Activated effector memory CD4-positive, alpha-beta T cell treated with anti-CD3 and anti-CD28 coated beads, Interleukin-2, amount 50 U/mL, for 16 hours (primary cell): ENCODE measurements around the gene ISCU.
"Not testable (repeated sequence)": the region's sequence is repeated elsewhere in the genome, so short reads cannot be mapped to it uniquely, and the experiment has no call there.

ENCODE experiments used
- DNase-seq: peaks from one replicate; pipeline ENCODE4 v3.0.0-alpha.2; 2020

The ISCU gene

DNA sequence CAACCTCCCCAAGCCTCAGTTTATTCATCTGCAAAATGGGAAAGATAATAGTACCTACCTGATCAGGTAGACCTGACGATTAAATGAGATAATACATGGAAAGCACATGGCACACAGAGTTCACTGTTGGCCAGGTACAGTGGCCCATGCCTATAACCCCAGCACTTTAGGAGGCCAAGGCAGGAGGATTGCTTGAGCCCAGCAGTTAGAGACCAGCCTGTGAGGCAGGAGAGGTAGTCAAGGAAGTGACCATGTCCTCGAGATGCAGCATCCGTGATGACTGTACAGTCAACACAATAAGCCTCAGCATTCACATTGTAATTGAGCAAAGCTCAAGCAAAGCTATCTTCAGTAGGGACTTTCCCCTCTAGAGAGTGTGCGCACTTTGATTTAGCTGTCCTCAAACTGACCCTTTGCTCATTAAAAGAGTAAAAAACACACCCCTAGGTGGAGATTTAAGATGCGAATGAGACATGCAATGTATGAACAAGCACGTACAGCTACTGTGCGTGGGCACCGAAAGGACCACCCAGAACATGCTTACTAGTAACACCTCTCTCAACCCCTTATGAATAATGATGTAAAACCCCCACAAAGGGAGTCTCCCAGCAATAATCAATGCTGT is 9.9 kb downstream of the ISCU start:
- DNase-seq = no peak

DNA sequence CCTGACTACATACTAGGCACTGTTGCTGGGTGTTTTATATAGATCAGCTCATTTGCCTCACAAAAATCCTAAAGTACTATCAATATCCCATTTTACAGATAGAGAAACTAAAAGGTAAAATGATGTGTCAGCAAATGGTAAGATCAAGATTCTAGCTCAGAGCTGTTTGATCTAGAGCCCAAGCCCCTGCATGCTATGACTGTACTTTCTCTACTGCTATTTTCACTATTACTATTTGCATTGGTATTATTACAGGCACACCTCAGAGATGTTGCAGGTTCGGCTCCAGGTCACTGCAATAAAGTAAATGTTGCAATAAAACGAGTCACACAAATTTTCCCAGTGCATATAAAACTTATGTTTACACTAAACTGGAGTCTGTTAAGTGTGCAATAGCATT is 10.9 kb downstream of the ISCU start:
- no peak for DNase-seq

DNA sequence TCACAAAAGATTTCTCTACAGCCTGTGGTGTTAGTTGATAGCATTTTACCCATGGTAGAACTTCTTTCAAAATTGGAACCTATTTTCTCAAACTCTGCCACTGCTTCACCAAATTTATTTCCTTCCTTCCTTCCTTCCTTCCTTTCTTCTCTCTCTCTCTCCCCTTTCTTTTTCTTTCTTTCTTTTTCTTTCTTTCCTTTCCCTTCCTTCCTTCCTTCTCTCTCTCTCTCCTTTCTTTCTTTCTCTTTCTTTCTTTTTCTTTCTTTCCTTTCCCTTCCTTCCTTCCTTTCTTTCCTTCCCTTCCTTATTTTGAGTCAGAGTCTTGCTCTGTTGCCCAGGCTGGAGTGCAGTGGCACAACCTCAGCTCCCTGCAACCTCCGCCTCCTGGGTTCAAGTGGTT is 11.9 kb downstream of the ISCU start:
- not testable (repeated sequence) for DNase-seq

DNA sequence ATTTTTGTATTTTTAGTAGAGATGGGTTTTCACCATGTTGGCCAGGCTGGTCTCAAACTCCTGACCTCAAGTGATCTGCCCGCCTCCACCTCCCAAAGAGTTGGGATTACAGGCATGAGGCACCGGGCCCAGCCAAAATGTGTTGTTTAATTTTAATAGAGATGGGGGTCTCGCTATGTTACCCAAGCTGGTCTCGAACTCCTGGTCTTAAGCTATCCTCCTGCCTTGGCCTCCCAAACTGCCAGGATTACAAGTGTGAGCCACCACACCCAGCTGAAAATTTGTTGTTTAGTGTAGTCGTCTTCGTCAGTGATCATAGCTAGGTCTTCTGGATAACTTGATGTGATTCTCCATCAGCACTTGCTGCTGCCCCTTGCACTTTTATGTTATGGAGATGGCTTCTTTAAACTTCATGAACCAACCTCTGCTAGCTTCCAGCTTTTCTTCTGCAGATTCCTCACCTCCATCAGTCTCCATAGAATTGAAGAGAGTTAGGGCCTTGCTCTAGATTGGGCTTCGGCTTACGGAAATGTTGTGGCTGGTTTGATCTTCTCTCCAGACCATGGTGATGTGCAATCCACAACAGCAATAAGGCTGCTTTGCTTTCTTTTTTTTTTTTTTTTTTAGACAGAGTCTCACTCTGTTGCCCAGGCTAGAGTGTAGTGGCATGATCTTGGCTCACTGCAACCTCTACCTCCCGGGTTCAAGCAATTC is 13.0 kb downstream of the ISCU start:
- DNase-seq = no peak

DNA sequence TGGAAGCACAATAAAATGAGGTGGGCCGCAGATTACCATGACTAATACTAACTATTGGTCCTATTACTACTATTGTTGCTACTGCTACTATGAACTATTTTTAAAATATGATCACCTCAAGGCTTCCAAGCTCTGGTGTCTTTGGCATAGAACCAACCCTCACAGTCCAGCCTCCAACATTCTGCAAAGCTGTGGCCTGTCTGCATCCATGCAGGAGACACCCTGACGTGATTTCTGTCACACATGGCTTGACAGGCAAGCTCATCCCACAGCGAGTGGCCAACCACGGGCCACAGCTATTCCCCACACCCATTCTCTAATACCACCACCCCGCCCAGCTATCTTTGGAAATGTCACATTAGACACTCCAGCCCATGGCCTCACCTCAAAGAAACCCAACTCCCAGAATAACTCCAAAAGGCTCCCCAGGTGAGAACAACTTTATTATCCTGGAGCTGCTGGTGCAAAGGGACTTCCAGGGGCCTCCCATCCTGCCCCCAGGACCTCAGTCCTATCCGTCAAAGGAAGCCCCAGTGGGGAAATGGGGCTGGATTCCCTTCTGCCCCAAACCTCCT is 14.4 kb downstream of the ISCU start:
- DNase-seq = no peak

DNA sequence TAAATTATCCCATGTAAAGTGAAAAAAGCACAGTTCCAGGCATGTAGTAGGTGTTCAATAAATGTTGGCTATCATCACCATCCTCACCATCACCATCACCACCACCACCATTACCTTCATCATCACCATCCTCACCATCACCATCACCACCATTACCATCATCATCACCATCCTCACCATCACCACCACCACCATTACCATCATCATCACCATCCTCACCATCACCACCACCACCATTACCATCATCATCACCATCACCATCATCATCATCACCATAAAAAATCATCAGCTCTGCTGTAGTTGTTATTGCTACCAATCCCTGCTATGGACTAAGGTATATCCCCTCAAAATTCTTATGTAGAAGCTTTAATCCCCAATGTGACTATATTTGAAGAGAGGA is 15.1 kb downstream of the ISCU start:
- no peak for DNase-seq

DNA sequence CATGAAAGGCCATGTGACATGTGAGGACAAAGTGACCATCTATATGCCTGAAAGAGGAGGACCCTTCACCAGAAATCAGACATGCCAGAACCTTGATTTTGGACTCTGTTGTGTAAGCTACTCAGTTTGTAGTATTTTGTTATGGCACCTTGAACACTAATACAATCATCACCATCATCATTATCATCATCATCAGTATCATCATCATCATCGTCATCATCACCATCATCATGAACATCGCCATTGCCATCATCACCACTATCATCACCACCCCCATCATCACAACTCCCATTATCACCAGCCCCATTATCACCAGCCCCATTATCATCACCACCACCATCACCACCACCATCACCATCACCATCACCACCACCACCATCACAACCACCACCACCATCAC is 15.9 kb downstream of the ISCU start:
- no peak for DNase-seq

DNA sequence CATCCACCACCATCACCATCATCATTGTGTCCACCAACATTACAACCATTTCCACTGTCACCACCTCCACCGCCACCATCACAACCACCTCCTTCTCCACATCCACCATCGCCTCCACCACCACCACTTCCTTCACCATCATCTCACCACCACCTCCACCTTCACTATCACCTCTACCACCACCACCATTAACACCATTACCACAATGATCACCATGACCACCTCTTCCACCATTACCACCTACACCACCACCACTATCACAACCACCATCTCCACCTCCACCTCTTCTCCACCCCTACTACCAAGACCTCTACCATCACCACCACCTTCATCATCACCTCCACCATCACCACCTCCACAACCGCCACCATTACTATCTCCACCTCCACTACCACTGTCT is 16.4 kb downstream of the ISCU start:
- no peak for DNase-seq

DNA sequence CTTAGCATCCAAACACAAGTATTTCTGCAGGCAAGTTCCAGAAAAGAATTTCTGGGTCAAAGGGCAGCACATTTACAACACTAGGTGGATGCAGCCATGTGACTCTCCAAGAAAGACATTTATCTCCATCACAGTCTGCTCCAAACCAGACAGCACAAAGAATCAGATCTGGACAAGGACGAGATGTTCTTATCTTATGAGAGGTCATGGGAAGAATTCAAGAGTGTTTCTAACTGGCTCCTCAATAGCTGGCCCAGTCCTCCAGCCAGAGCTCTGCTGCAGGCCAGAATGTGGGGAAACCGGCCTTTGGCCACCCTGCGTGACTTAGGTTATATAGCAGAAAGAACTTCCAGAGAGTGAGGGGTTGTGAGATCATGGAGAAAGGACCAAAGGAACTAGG is 18.1 kb downstream of the ISCU start:
- DNase-seq = no peak

DNA sequence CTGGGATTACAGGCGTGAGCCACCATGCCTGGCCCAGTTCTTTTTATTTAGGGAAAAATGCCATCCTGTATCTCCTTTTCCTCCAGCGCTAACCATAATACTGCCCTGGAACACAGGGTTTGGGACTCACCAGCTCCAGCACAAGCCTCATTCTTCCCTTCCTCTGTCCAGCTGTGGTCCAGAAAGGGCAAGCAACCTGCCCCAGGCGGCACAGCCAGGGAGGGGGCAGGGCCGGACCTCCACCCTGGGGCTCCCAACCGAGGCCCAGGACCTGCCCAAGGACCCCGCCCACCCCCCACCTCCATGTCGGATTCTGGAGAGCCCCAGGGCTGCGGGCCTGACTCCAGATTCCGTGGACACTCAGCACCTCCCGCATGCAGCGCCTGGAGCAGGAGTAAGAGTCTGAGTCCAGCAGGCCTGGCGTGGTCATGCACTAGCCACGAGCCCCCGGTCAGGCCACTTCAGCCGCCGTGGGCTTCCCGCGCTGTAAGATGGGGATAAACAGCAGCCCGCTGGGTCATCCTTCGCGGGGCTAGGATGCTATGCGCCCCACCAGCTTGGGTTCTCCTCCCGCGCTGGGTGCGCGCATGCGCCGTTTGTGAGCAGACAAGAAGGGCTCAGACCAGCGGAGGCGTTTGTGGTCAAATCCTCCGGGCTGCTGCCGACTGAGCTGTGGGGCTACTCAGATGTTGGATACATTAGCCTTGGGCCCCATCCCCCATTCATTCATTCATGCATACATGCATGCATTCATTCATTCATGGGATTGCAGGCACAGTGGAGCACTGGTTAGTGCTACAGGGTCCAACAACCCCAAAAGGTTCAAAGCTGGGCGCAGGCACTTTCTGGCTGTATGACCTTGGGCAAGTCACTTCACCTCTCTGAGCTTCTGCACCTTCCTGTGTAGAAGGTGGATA is 19.2 kb downstream of the ISCU start:
- no peak for DNase-seq

DNA sequence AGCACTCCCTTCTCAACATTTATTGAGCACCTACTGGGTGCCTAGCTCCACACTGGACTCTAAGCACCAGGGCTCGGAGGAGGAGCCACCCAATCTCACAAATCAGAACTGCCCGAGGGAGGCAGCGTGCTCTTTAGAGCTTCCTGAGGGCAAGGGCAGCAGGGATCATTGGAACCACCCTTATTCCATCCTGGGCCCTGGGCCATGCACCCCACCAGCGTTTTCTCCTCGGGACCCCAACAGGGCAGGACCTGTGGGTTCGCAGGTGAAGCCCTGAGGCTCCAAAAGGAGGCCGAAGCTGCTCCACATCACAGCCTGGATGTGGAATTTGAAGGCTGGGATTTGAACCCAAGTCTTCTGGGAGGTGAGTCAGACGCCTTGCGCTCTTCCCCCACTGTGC is 20.1 kb downstream of the ISCU start:
- DNase-seq = no peak

DNA sequence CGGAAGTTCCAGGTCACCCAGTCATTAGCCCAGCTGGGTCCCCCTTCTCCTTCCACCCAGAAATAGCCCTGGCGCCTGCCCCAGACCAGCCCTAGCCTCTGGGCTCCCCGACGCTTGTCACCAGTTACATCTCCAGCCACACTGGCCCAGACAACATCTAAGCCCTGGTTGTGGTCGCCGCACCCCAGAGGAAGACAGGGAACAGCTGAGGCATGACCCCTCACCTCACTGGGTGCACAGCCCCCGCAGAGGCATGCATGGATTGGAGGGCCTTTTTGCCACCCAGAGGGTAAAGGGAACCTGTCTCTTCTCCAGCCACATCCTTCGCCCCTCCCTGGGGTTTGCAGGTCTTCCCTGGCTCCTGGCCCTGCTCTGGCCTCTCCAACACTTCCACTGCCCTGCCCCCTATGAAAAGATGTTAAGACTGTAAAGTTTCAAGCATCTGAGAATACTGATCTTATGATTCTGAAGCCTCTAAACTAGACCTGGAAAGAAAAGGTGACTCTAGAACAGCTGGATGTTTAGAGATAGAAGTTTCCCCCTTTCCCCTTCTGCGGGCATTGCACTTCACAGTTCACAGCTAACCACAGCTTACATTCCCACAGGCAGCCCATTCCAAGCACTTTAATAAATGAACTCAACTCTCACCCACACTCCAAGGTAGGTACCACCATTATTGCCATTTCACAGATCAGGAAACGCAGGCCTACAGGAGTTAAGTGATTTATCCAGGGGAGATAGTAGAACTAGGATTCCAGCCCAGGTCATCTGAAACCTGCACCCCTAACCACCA is 20.8 kb downstream of the ISCU start:
- no peak for DNase-seq

DNA sequence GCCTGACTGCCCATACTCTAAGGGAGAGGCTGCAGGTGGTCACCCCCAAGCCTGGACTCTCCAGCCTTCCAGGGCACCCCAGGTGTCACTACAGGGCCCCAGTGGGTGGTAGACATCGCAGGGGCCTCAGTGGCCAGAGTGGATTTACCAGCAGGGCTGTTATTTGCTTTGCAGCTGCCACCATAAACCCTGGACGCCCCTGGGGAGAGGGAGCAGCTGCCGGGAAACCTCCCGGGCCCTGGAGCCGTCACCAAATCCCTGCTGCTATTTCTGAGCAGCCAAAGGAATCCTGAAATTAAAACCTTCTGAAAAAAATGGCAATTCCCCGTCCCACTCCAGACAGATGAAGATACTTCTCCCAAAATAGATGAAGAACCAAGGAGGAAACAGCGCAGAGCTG is 21.6 kb downstream of the ISCU start:
- no peak for DNase-seq

DNA sequence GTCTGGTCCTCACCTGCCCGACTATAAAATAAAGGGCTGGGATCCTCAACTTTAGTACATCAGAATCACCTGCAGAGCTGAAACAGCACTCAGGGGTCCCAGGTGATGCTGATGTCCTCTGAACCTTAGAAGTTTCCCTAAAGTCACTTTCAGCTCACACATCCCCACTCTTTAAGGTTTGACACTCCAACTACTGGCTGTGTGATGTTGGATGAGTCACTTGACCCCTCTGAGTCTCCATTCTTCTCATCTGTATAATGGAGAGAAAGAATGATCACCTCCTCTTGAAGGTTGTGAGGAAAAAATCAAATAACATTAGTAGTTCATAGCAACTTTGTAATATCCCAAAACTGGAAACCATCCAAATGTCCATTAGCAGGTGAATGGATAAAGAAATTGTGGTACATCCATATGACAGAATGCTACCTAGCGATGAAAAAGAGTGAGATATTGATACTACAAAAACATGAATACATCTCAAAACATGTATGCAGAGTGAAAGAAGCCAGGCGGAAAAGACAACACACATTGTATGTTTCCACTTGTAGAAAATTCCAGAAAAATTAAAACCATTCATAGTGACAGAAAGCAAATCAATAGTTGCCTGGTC is 22.2 kb downstream of the ISCU start:
- DNase-seq = no peak

DNA sequence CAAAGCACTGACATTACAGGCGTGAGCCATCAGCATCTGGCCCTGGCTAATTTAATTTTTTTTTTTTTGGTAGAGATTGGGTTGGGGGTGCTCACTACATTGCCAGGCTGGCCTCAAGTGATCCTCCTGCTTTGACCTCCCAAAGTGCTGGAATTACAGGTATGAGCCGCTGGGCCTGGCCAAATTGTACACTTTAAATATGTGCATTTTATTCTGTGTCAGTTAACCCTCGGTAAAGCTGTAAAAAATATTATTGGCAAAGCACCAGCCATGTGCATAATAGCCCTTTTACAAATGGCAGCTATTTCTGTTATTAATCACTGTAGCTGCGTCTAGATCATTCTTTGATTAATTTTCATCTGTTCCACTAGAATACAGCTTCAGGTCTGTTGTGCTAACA is 23.5 kb downstream of the ISCU start:
- DNase-seq = no peak

DNA sequence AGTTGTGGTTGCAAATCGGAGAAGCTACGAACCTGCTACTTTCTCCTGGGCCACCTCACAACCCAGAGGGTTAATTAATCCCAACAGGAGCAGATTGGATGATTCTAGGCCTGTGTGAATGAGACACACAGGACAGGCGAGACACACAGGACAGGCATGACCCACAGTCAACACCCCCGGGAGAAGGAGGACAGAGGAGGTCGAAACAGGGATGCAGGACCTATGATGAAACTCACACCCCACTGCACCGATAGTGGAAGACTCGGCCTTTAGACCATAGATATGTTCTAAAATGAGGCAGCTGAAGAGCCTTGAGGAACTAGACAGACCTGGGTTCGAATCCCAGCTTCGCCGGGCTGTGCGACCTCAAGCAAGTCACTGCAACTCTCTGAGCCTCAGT is 23.9 kb downstream of the ISCU start:
- no peak for DNase-seq

DNA sequence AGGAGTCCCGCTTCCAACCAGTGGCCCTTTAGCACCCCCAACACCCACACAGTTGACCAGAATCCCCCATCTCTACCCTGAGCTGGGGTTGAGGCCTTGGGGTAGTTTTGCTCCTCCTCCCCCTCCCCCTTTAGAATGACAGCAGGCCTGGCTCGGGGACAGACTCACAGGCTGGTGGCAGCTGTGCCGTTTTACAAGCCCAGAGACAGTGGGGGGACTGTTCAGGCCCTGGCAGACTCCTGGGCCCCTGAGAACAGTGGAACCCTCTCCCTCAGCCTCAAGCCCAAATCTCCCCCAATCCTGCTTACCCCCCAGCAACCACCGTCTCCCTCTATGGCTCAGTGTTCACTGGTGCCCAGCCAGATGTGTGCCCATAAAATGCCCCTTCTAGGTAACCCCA is 25.4 kb downstream of the ISCU start:
- DNase-seq = no peak

DNA sequence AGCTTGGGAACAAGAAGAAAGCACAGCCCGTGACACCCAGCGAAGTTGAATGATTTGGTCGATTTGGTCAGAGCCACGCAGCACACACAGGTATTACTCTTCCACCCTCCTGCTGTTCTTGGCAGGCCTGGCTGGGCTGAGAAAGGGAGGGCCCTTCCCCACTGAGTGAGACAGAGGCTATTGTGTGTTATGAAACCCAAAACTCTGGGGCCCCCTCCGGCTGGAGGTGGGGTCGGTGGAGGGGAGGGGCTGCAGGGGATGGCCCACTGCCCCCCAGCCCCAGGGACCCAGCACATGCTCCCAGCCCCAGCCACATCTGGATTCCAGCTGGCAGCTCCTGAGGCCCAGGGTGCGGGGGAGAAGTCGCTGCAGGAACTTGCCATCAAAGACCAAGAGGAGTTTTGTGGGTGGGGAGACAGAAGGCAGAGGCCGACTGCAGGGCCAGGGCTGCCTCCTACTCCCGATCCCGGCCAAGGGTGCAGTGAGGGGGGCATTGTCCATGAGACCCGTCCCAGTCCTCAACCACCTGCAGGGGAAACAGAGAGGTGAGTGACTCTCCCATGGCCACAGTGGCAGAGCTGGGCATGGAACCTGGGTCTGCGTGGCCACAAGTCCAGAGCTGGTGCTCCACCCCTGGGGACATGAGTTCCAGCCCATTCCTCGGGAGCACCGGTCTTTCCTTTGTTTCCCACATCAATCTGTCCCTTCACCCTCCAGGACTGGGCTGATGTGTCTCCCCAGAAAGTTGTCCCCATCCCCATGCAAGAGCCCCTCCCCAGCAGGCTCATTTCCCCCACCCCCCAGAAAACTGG is 26.8 kb downstream of the ISCU start:
- no peak for DNase-seq

DNA sequence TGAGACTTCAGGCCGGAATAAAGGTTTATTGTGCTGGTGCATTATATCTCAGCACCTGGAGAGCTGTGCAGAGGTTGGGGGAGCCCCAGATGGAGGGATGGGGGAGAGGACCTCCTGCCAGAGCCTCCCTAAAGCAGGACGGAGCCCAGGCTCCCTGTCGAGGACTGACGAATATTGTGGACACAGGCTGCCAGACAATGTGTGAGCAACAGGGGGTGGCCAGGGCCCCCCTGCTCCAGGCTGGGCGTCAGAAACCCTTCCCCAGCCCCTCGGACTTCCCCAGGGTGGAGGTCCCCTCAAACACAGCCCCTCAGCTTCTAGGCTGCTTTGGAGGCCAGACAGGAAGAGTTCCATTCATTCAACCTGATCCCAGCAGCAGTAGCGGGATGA is 27.4 kb downstream of the ISCU start:
- DNase-seq = no peak

DNA sequence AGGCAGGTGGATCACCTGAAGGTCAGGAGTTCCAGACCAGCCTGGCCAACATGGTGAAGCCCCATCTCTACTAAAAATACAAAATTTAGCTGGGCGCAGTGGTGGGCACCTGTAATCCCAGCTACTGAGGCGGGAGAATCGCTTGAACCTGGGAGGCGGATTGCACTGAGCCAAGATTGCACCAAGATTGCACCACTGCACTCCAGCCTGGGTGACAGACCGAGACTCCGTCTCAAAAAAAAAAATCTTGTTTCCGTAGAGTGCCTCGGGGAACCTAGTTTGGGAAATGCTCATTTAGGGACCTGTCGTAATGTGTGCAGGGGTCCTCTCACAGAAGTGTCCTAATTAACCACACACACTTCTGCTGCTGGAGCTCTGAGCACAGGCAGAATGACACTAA is 28.1 kb downstream of the ISCU start:
- DNase-seq = not testable (repeated sequence)

DNA sequence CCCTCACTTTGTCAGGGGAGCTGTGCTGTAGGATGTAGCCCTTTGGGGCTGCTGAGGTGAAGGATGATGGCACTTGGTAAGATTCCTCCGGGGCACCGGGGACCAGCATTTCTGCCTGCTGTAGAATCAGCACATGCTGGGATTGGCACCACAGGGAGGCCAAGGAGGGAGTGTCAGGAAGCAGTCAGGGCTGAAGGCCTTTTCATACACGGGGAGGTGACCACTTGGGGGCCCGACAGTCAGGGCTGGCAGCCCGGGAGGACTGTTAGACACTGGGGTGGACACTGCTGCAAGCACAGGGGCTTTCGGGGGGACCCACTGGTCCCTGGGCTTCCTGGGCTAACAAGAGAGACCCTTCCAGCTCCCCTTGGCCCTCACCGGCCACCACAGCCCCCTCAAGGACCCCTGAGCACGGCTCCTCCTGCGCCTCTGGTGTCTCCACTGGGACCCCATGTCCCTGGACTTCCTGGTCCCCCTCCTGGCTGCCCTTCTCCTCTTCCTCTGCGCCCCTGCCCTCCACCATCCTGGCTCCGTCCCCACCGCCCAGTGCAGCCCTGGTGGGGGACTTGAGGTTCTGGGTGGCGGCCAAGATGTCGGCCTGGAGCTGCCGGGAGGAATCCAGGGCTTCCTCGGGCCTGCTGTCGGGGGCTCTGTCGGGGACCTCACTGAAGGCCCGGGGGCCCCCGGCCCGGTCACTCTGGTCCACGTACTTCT is 29.0 kb downstream of the ISCU start:
- no peak for DNase-seq
